LNCAP (cell line): ENCODE data around the gene ACOT11.

Experiments used
- TF ChIP-seq, protein P1 (sequence below): fragments of 450-650 bp; IDR thresholded peaks from 2 replicates; pipeline ENCODE4 v1.5.1; 2017; ENCODE audit warnings: mild to moderate bottlenecking

ACOT11 gene

GRCh38 chr1:54649130-54649898, 101.3 kb downstream of the ACOT11 start:
- TF ChIP-seq, protein P1, sequence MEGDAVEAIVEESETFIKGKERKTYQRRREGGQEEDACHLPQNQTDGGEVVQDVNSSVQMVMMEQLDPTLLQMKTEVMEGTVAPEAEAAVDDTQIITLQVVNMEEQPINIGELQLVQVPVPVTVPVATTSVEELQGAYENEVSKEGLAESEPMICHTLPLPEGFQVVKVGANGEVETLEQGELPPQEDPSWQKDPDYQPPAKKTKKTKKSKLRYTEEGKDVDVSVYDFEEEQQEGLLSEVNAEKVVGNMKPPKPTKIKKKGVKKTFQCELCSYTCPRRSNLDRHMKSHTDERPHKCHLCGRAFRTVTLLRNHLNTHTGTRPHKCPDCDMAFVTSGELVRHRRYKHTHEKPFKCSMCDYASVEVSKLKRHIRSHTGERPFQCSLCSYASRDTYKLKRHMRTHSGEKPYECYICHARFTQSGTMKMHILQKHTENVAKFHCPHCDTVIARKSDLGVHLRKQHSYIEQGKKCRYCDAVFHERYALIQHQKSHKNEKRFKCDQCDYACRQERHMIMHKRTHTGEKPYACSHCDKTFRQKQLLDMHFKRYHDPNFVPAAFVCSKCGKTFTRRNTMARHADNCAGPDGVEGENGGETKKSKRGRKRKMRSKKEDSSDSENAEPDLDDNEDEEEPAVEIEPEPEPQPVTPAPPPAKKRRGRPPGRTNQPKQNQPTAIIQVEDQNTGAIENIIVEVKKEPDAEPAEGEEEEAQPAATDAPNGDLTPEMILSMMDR, result no peak

DNA sequence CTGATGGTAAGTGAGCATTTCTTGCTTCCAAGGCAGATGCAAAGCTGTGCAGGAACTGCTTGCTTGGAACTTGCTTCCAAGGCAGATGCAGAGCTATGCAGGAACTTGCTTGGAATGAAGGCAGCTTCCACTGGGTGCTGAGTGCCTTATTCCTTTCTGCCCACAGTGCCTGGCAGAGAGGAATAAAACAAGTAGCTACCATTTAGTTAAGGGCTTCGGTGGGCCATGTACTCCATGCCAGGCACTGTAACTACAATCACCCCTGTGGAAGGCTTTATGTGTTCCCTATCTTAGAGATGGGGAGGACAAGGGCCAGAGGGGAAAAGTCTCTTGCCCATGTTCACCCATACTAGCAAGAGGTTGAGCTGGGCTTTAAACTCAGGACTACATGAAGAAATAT, 101.9 kb downstream of the ACOT11 start:
- TF ChIP-seq, protein P1, result no peak

GRCh38 chr1:54650417-54650816, 102.4 kb downstream of the ACOT11 start:
- TF ChIP-seq, protein P1, result no peak

- TF ChIP-seq, protein P1, result no peak
Measured at GRCh38 chr1:54651608-54652007, 103.6 kb downstream of the ACOT11 start.

GRCh38 chr1:54652168-54652567, 104.1 kb downstream of the ACOT11 start:
- TF ChIP-seq, protein P1, result no peak

- TF ChIP-seq, protein P1, result no peak
Measured at GRCh38 chr1:54653036-54653435, 105.0 kb downstream of the ACOT11 start.

- TF ChIP-seq, protein P1, result no peak
Measured at GRCh38 chr1:54658164-54658913, 110.3 kb downstream of the ACOT11 start.
